HT1080 (cell line): ENCODE measurements around the gene LDLRAD4. TPM values are rescaled to one million over a fixed set of nuclear protein-coding genes. Genes with fewer than 3 reads are reported as not detected.

Experiments used
- DNase-seq: peaks from one replicate; pipeline ENCODE4 v3.0.0-alpha.2; 2015; ENCODE audit warnings: low read depth
- polyA plus RNA-seq, 2 experiments: library from polyadenylated mRNA; depleted of rRNA; stranded (reverse); fragments of >200 nt; gene quantifications; 2 replicates each; pipeline ENCODE4 v1.2.3, GENCODE V29; 2015
- total RNA-seq: library from RNA; depleted of rRNA; stranded (reverse); fragments of >200 nt; shearing (Covaris generic); gene quantifications from 2 replicates; pipeline ENCODE4 v1.2.3, GENCODE V29; 2014; rRNA removed

The LDLRAD4 gene
- not detected in 2 replicates for total RNA-seq
- polyA plus RNA-seq (2015; cell fraction: cytosol; rRNA removed): 0.01 TPM in 1 of 2 replicates, not detected in the other
- polyA plus RNA-seq (2015; cell fraction: nucleus; rRNA removed): not detected in 2 replicates

DNA sequence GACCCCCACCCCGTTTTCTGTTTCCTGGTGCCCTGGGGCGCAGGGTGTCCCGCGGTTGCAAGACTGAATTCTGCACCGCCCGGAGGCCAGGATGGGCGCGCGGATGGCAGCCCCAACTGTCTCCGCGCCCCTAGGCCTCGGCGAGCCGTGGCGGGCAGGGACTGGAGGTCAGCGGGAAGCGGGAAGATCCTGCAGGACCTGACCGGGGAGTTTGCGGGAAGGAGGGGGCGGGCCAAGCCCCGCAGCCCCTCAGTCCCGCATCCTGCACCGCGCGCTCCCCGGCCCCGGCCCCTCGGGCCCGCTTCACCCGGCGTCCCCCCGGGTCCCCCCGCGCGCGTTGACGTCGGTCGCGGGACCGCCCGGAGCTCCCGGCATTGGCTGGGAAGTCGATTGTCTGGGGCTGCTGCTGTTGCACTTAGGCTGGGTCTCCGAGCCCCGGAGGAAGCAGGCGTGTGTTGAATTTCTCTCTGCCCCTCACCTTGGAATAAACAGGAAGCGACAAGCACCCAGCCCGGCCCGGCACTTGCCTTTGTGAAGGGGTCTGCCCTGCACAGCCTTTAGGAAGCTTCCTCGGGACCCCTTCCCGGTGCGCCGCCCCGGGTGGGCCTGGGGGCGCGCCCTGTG, at the start of gene LDLRAD4:
Gene LDLRAD4, plus strand, starts transcription at position 393 of the 624 bp plus-strand sequence.
- no peak for DNase-seq

DNA sequence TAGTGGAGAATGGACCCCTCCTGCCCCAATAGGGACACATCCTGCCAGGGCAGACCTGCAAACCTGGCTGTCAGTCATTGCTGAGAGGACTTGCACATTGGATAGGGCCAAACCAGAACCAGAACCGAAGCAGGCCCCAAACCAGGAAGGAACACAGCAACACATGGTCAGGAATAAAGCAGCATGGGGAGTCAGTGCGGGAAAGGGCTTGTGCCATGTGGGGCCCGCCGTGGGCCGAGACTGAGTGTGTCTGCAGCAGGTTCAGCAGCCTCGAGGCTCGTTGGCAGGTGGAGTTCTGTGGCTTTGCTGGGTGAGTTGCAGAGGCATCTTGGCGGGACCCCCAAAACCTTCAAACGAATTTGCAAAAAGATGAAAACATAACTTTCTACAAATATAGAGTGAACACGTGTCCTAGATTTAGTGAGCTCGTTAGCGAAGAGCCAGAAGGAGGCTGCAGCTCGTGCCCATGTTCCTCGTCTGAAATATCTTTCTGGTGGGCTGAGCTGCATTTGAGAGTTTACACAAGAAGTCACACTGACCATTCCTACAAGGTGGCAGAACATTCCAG, 44.9 kb upstream of the LDLRAD4 start:
- DNase-seq: no peak

- no peak for DNase-seq
These were observed 43.3 kb upstream of the LDLRAD4 start for GRCh38 chr18:13175266-13175665.

DNA sequence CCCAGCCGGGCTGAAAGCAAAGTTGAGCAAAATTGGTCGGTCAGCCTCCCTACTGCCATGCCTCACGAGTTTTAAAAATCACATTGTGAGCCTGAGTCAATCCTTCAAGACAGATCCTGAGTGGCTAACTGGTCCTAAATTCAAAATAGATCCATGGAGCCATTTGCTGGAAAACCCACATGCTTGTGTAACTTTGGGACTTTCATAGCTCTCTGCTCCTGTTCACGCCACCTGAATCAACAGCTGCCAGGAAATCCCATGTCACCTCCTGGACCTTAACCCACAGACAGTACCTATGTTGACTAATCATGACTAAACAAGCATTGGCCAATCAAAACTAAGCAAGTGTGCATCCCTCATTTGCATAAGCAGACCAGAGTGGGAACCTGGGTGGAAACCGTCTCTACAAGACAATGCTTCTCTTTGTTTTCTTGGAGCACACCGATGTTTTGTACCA, 42.8 kb upstream of the LDLRAD4 start:
- peak; percentile 4 for DNase-seq

- DNase-seq: no peak
These were observed 41.7 kb upstream of the LDLRAD4 start for GRCh38 chr18:13176847-13177246.

- DNase-seq: no peak
These were observed 40.4 kb upstream of the LDLRAD4 start for GRCh38 chr18:13178197-13178596.

DNA sequence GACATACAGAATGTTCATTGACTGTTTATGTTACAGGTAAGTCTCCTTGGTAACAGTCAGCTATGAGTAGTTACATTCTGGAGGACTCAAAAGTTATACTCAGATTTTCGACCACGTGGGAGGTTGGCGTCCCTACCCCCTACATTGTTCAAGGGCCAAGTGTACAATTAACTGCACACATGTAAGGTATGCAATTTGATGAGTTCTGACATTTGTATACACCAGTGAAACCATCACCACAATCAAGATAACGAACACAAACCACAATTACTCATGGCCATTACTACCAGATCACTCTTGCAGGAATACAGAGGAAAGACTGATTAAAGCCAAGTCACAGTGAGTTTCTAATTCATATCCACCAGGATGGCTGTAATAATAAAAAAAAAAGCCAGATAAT, 39.6 kb upstream of the LDLRAD4 start:
- DNase-seq: peak; percentile 56

GRCh38 chr18:13179566-13180113, 38.9 kb upstream of the LDLRAD4 start:
- DNase-seq: no peak

DNA sequence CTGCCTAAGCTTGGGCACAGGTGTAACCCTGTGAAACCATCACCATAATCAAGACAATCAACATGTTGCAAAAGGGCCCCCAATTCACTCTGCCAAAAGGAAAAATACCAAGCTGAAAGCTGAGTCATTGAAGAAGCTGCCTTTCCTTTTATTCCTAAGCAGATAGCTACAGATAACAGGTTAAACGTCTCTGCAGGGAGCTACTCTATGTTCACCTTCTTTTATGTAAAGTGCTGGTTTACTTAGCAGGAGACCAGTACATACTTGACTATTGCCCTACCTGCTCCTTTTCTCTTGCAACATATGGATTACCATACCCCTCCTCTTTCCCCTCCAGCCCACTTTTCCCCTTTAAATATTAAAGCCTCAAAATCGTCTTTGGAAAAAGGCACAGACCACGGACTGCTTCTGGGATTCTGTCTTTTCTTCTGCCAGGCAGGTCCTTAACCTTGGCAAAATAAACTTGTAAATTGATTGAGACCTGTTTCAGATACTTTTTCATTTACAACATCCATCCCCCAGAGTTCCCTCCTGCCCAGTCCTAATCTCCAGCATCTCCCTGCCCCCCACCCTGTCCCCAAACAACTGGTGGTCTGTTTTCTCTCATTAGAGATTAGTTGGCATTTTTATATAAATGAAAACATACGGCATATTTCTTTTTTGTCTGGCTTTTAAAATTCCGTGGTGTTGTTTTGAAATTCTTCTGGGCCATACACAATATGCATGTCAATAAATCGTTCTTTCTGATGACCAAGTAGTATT, 37.8 kb upstream of the LDLRAD4 start:
- DNase-seq: no peak

DNA sequence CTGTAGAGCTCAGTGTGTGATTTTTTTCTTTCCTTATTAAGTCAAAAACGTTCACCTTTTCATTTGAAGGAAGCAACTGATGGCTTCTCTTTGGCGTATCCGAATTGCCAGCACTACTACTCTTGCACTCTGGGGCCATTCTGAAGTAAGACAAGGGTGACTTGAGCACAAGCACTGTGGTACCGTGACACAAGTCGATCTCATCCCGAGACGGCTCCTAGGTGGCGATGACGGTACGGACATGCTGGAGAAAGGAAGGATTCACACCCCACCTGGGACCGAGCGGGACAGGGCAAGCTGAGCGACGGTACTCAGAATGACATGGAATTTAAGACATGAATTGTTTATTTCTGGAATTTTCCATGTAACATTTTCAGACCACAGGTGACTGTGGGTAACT, 36.8 kb upstream of the LDLRAD4 start:
- no peak for DNase-seq

DNA sequence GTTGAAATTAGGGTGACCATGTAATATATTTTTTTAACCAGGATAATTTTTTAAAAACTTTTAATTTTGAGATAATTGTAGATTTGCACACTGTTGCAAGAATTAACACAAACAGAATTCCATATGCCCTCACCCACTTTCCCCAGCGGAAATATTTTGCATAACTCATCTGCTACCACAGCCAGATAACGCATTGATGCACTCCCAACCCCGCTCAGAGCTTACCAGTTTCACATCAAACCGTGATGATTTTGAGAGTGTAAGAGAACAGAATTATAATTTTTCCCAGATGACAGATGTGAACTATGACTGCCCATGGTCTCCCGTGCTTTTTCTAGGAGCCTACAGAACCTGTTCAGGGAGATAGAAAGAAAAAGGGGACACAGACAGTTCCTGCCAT, 35.2 kb upstream of the LDLRAD4 start:
- no peak for DNase-seq

DNA sequence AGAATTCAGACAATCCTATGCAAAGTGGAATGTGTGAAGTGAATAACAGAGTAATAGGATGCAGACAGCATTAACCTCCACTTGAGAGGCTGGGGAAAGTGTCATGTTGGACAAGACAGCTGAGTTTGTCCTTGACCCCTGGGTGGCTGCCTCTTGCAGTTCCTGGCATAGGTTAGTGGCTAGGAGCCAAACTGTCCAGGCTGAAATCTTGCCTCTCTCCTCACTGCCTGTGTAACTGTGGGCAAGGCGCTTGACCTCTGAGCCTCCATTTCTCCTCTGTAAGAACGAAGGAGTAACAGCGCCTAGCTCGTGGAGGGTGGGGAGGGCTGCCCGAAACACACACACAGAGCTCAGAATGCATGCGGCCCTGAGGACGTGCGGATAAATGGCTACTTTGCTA, 34.8 kb upstream of the LDLRAD4 start:
- DNase-seq: no peak

DNA sequence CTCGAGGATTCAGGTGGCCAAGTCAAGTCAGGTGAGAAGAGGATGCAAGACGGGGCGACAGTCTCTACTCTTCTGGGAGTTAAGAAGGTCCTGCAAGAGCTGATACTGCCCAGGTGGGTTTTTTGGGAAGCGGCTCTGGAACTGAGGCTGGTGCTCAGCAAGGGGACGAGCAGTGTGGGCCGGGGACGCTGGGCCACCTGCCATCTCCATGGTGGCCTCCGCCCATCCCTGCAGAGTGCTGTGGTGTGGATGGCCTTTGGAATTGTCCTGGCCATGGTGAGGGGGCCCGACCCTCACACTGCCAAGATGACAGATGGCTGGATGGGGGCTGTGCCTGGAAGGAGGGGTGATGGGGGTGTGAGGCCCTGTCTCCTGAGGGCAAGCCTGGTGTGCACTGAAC, 34.2 kb upstream of the LDLRAD4 start:
- no peak for DNase-seq

DNA sequence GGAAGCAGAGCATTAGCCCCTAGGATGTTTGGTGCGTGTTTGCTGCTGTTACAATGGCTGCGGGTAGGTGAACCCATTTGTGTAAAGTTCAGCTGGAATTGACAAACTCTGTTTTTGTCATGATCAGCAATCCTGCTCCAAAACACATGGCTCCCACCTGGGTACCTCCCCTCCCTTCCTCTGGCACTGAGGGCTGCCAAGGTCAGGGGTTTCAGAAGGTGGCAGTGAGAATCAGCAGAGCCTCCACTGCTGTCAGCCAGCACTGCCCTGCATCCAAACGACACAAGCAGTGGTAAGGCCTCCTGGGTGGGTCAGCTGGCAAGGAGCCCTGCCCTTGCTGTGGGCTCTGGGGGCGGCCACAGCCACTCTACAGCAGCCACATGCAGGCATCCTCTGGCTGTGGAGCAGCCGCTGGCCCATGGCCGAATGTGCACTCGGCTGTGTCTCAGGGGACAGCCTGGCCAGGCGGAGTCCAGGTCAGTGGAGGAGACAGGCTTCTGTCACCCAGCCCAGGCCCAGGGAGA, 32.8 kb upstream of the LDLRAD4 start:
- no peak for DNase-seq

- no peak for DNase-seq
These were observed 31.9 kb upstream of the LDLRAD4 start for GRCh38 chr18:13186687-13187086.

GRCh38 chr18:13187498-13187897, 31.1 kb upstream of the LDLRAD4 start:
- no peak for DNase-seq

GRCh38 chr18:13191031-13191430, 27.5 kb upstream of the LDLRAD4 start:
- DNase-seq: no peak

GRCh38 chr18:13191779-13192178, 26.8 kb upstream of the LDLRAD4 start:
- DNase-seq: peak; percentile 3

DNA sequence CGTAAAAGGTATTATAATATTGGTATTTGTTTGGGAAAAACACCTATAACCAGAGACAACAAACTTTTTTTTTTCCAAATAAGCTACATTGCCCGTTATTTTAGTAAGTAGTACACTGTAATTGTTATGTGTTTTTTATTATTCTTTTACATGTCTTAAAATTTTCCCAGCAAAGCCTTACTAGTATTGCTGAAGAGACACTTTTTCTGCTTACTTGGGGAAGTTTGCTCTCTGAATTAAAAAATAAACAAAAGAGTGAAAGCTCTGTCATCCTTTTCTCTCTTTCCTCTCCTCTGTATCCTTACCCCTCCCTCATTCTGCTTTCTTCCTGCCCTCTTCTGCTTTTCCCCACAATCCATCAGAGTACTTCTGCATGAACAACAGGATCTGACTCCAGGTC, 25.6 kb upstream of the LDLRAD4 start:
- no peak for DNase-seq

DNA sequence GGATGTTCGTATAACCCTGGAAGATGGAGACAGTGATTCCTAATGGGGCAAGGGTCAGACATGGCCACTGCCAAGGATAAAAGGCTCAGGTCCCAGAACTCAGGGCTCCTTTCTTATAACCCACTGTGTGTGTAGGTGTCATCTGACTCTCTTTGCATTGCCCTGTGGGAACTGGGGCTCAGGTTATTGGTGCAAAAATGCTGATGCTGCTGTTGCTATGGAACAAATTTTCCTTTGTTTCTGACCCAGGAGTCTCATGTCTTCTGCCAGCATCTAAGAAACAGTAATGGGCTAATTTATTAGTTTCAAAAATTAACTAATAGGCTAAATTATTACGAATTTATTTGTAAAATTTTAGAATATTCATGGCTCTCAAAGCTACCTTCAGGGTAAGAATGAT, 24.3 kb upstream of the LDLRAD4 start:
- DNase-seq: no peak

GRCh38 chr18:13198701-13199100, 19.9 kb upstream of the LDLRAD4 start:
- no peak for DNase-seq

GRCh38 chr18:13199169-13199568, 19.4 kb upstream of the LDLRAD4 start:
- DNase-seq: no peak
